Small intestine (tissue), 7 donors: ENCODE measurements around the gene AOPEP. TPM values are rescaled to one million over a fixed set of nuclear protein-coding genes. Genes with fewer than 3 reads are reported as not detected.

Experiments
- DNase-seq, 2 donors: peaks; one replicate each; pipeline versions ENCODE4 v3.0.0 to v3.0.0-alpha.2; 2013
- FAIRE-seq: peaks from 2 replicates; lab custom pipeline; 2012; peaks lifted over from hg19 to GRCh38; lab: Jason Lieb, UNC
- H3K27ac ChIP-seq, 3 donors: one replicate each; pipeline ENCODE4 v1.5.1; 2013; ENCODE audit warnings: low read length in 2 of 3, mild to moderate bottlenecking in 2 of 3, control low read depth in 1 of 3, inconsistent platforms in 1 of 3, low read depth in 1 of 3, moderate library complexity in 1 of 3
- H3K27me3 ChIP-seq, 3 donors: one replicate each; pipeline ENCODE4 v1.6.1; 2013; ENCODE audit warnings: low read length in 3 of 3, inconsistent platforms in 1 of 3; ENCODE audit not compliant: control insufficient read depth in 3 of 3, insufficient read depth in 3 of 3
- H3K36me3 ChIP-seq, 3 donors: one replicate each; pipeline ENCODE4 v1.6.1; 2013; ENCODE audit warnings: low read length in 3 of 3, inconsistent platforms in 1 of 3, low read depth in 1 of 3, mild to moderate bottlenecking in 1 of 3, moderate library complexity in 1 of 3; ENCODE audit not compliant: control insufficient read depth in 3 of 3, insufficient read depth in 2 of 3
- H3K4me1 ChIP-seq, 3 donors: one replicate each; pipeline ENCODE4 v1.6.1; 2013; ENCODE audit warnings: low read length in 2 of 3, inconsistent platforms in 1 of 3, low read depth in 1 of 3, mild to moderate bottlenecking in 1 of 3, moderate library complexity in 1 of 3; ENCODE audit not compliant: control insufficient read depth in 3 of 3, insufficient read depth in 2 of 3
- H3K4me3 ChIP-seq, 3 donors: one replicate each; pipeline ENCODE4 v1.5.1; 2013; ENCODE audit warnings: low read length in 3 of 3, control low read depth in 1 of 3, inconsistent platforms in 1 of 3, low read depth in 1 of 3, mild to moderate bottlenecking in 1 of 3, moderate library complexity in 1 of 3
- H3K9me3 ChIP-seq, 2 donors: one replicate each; pipeline ENCODE4 v1.6.1; 2013; ENCODE audit warnings: low read depth in 1 of 2, low read length in 1 of 2; ENCODE audit not compliant: control insufficient read depth in 2 of 2, insufficient read depth in 1 of 2
- WGBS, 3 donors: extraction: QIAGEN DNeasy Blood & Tissue Kit; methylation state at CpG; one replicate each; pipeline ENCODE4 v1.1.7; 2013; 5-methylcytosine and 5-hydroxymethylcytosine counted together
- polyA plus RNA-seq, 4 donors: library from polyadenylated mRNA; stranded (reverse) in 3 of 4; unstranded in 1 of 4; fragments of 200-250 nt in 3 of 4; fragments of 120-200 nt in 1 of 4; gene quantifications; one replicate each; pipeline versions ENCODE4 v1.2.1 to v1.2.3, GENCODE V29; 2013
- donor health status: healthy with polysubstance abuse.
- donor health status: control.
- donor health status: control.
- donor health status: Bipolar disorder and iron deficiency.
- donor health status: healthy.

Gene AOPEP
- polyA plus RNA-seq, 4 donors, result 26.3 to 34.7 (median 28.4) TPM

GRCh38 chr9:94720846-94721549 is 5.5 kb upstream of the AOPEP start:
- WGBS, 3 donors, result 88 to 95% (median 93%) methylated on average over 5 of the region's 5 CpGs
- Histone ChIP-seq H3K36me3 (no peaks in the 10 kb centered on the region), H3K4me3 (no peak overlapping the region), H3K9me3 (no peaks in the 10 kb centered on the region), H3K27ac (no peak overlapping the region), H3K27me3 (no peaks in the 10 kb centered on the region), H3K4me1 (peaks cover 0 to 4% (median 0%) of the 10 kb centered on the region in 3 donors)
- no peak for FAIRE-seq
- no peak for DNase-seq

GRCh38 chr9:94721754-94722153 is 4.7 kb upstream of the AOPEP start:
- H3K4me1 ChIP-seq, result peaks cover 0 to 5% (median 0%) of the 10 kb centered on the region in 3 donors
- no peak overlapping the region for H3K4me3 ChIP-seq
- H3K36me3 ChIP-seq, result no peaks in the 10 kb centered on the region
- no peak overlapping the region for H3K27ac ChIP-seq
- H3K27me3 ChIP-seq, result no peaks in the 10 kb centered on the region
- H3K9me3 ChIP-seq, result no peaks in the 10 kb centered on the region
- WGBS, 3 donors, result 86 to 93% (median 91%) methylated on average over 2 of the region's 2 CpGs
- FAIRE-seq (no peak), DNase-seq (no peak)

- no peak for DNase-seq
- Histone ChIP-seq H3K4me3 (no peak overlapping the region), H3K36me3 (no peaks in the 10 kb centered on the region), H3K4me1 (peaks cover 0 to 7% (median 0%) of the 10 kb centered on the region in 3 donors), H3K27me3 (no peaks in the 10 kb centered on the region), H3K9me3 (no peaks in the 10 kb centered on the region), H3K27ac (no peak overlapping the region)
- no peak for FAIRE-seq
- WGBS, 3 donors, result 91 to 93% (median 91%) methylated on average over 3 of the region's 3 CpGs
Observed at GRCh38 chr9:94725293-94725692, 1.2 kb upstream of the AOPEP start.

- no peaks in the 10 kb centered on the region for H3K9me3 ChIP-seq
- H3K4me3 ChIP-seq, result no peak overlapping the region
- H3K27me3 ChIP-seq, result no peaks in the 10 kb centered on the region
- no peaks in the 10 kb centered on the region for H3K36me3 ChIP-seq
- no peak overlapping the region for H3K27ac ChIP-seq
- DNase-seq, result no peak
- WGBS, 3 donors, result 70 to 89% (median 88%) methylated on average over 6 of the region's 6 CpGs
- FAIRE-seq, result no peak
- H3K4me1 ChIP-seq, result peaks cover 0 to 7% (median 0%) of the 10 kb centered on the region in 3 donors
Observed at GRCh38 chr9:94728719-94729118, 2.2 kb downstream of the AOPEP start.

GRCh38 chr9:94729199-94729598 is 2.7 kb downstream of the AOPEP start:
- DNase-seq (no peak), FAIRE-seq (no peak)
- Histone ChIP-seq H3K36me3 (peaks cover 0 to 3% (median 0%) of the 10 kb centered on the region in 3 donors), H3K27me3 (no peaks in the 10 kb centered on the region), H3K4me3 (no peak overlapping the region), H3K9me3 (no peaks in the 10 kb centered on the region), H3K27ac (no peak overlapping the region), H3K4me1 (peaks cover 0 to 8% (median 0%) of the 10 kb centered on the region in 3 donors)
- 86 to 93% (median 90%) methylated on average over 3 of the region's 3 CpGs for WGBS, 3 donors

GRCh38 chr9:94734054-94734754 is 7.7 kb downstream of the AOPEP start:
- 54 to 70% (median 68%) methylated on average over 4 of the region's 4 CpGs for WGBS, 3 donors
- no peaks in the 10 kb centered on the region for H3K9me3 ChIP-seq
- H3K27ac ChIP-seq, result peak overlapping the region in 1 of 3 donors; percentile 27
- H3K4me1 ChIP-seq, result peaks cover 0 to 3% (median 0%) of the 10 kb centered on the region in 3 donors
- H3K27me3 ChIP-seq, result no peaks in the 10 kb centered on the region
- DNase-seq, result no peak
- H3K36me3 ChIP-seq, result peaks cover 0 to 3% (median 0%) of the 10 kb centered on the region in 3 donors
- no peak for FAIRE-seq
- H3K4me3 ChIP-seq, result no peak overlapping the region

- Histone ChIP-seq H3K4me1 (peaks cover 0 to 16% (median 4%) of the 10 kb centered on the region in 3 donors), H3K36me3 (peaks cover 0 to 3% (median 0%) of the 10 kb centered on the region in 3 donors), H3K27ac (no peak overlapping the region), H3K9me3 (no peaks in the 10 kb centered on the region), H3K4me3 (no peak overlapping the region), H3K27me3 (no peaks in the 10 kb centered on the region)
- DNase-seq (no peak), FAIRE-seq (no peak)
Observed at GRCh38 chr9:94736759-94737158, 10.3 kb downstream of the AOPEP start.

GRCh38 chr9:94740145-94740840 is 13.8 kb downstream of the AOPEP start:
- H3K9me3 ChIP-seq, result no peaks in the 10 kb centered on the region
- FAIRE-seq (no peak), DNase-seq (peak in 1 of 2 donors; percentile 45)
- H3K27ac ChIP-seq, result peak overlapping the region in 1 of 3 donors; percentile 36
- no peaks in the 10 kb centered on the region for H3K27me3 ChIP-seq
- H3K36me3 ChIP-seq, result peaks cover 0 to 3% (median 0%) of the 10 kb centered on the region in 3 donors
- H3K4me3 ChIP-seq, result no peak overlapping the region
- peaks cover 4 to 16% (median 5%) of the 10 kb centered on the region in 3 donors for H3K4me1 ChIP-seq
- 48 to 63% (median 50%) methylated on average over 3 of the region's 3 CpGs for WGBS, 3 donors
